IMR-90 (cell line): ENCODE data around the gene PLA2G4B. TPM values are rescaled to one million over a fixed set of nuclear protein-coding genes. Genes with fewer than 3 reads are reported as not detected.

Experiments
- ATAC-seq: fragments of 200-7000 bp; cut with Tn5 transposase; 2 replicates; pipeline ENCODE4 v1.9.1; 2020; ENCODE audit warnings: low read depth, mild to moderate bottlenecking, moderate library complexity
- BruUV-seq: library from RNA; stranded (reverse); fragments of 400-500 nt; replicated peaks from 2 replicates; lab custom pipeline; 2021; lab: Mats Ljungman, UMichigan
- CTCF ChIA-PET: fragments of 300-600 bp; formaldehyde crosslinking; extraction: SDS; loops from one replicate; lab custom pipeline; 2021; ENCODE audit warnings: antibody characterized with exemption; lab: Yijun Ruan, JAX
- POLR2A ChIA-PET: fragments of 300-600 bp; sonication (Branson Sonifier 250); formaldehyde crosslinking; loops from one replicate; lab custom pipeline; 2022; ENCODE audit warnings: antibody characterized with exemption; ENCODE audit not compliant: unreplicated experiment; lab: Charles Lee
- DNase-seq: peaks from one replicate; pipeline ENCODE4 v3.0.0; 2013
- H2AFZ ChIP-seq: replicated peaks from 2 replicates; pipeline ENCODE3; 2013; ENCODE audit warnings: low read length, mild to moderate bottlenecking; ENCODE audit not compliant: poor library complexity
- H2AK5ac ChIP-seq: 2 replicates; pipeline ENCODE4 v1.6.1; 2013; ENCODE audit warnings: low read depth, low read length, inconsistent platforms
- H2AK9ac ChIP-seq: replicated peaks from 2 replicates; pipeline ENCODE3; 2013; ENCODE audit warnings: mild to moderate bottlenecking, low read depth, low read length, moderate library complexity; ENCODE audit not compliant: poor library complexity
- H2BK120ac ChIP-seq: 2 replicates; pipeline ENCODE4 v1.6.1; 2013; ENCODE audit warnings: low read depth, low read length, inconsistent platforms
- H2BK15ac ChIP-seq: 3 replicates; pipeline ENCODE4 v1.6.1; 2013; ENCODE audit warnings: low read depth, low read length, inconsistent platforms
- H2BK20ac ChIP-seq: 2 replicates; pipeline ENCODE4 v1.6.1; 2013; ENCODE audit warnings: low read depth, mild to moderate bottlenecking, inconsistent platforms, low read length, moderate library complexity
- H2BK5ac ChIP-seq: 2 replicates; pipeline ENCODE4 v1.6.1; 2013; ENCODE audit warnings: mild to moderate bottlenecking, low read depth, low read length, inconsistent platforms; ENCODE audit not compliant: poor library complexity, severe bottlenecking
- H3K14ac ChIP-seq: replicated peaks from 2 replicates; pipeline ENCODE4 v1.6.1; 2013; ENCODE audit warnings: low read depth, low read length, inconsistent platforms
- H3K18ac ChIP-seq: 2 replicates; pipeline ENCODE4 v1.6.1; 2013; ENCODE audit warnings: low read depth, low read length, control low read depth
- H3K23ac ChIP-seq: 2 replicates; pipeline ENCODE4 v1.6.1; 2013; ENCODE audit warnings: low read depth, low read length, inconsistent platforms
- H3K27ac ChIP-seq: 2 replicates; pipeline ENCODE4 v1.5.1; 2013; ENCODE audit warnings: mild to moderate bottlenecking, control low read depth, low read length; ENCODE audit not compliant: insufficient read depth
- H3K27me3 ChIP-seq: 2 replicates; pipeline ENCODE4 v1.6.1; 2013; ENCODE audit warnings: low read length; ENCODE audit not compliant: control insufficient read depth, insufficient read depth
- H3K36me3 ChIP-seq: 2 replicates; pipeline ENCODE4 v1.6.1; 2013; ENCODE audit warnings: low read length, mixed read lengths; ENCODE audit not compliant: control insufficient read depth, insufficient read depth
- H3K4ac ChIP-seq: 2 replicates; pipeline ENCODE4 v1.6.1; 2013; ENCODE audit warnings: low read depth, low read length, inconsistent platforms
- H3K4me1 ChIP-seq: 2 replicates; pipeline ENCODE4 v1.6.1; 2013; ENCODE audit warnings: low read length, mixed read lengths; ENCODE audit not compliant: control insufficient read depth, insufficient read depth
- H3K4me2 ChIP-seq: 2 replicates; pipeline ENCODE4 v1.6.1; 2013; ENCODE audit warnings: low read depth, mild to moderate bottlenecking, control low read depth, low read length, moderate library complexity
- H3K4me3 ChIP-seq: 2 replicates; pipeline ENCODE4 v1.5.1; 2013; ENCODE audit warnings: low read depth, mild to moderate bottlenecking, control low read depth, low read length, moderate library complexity; ENCODE audit not compliant: insufficient read depth
- H3K56ac ChIP-seq: 2 replicates; pipeline ENCODE4 v1.6.1; 2013; ENCODE audit warnings: low read length, inconsistent platforms; ENCODE audit not compliant: insufficient read depth; ENCODE audit errors: extremely low read depth
- H3K79me1 ChIP-seq, 2 experiments: 2 replicates each; pipeline ENCODE4 v1.6.1; 2013; ENCODE audit warnings: low read length in 2 of 2, inconsistent platforms in 1 of 2, low read depth in 1 of 2
- H3K9ac ChIP-seq: 2 replicates; pipeline ENCODE4 v1.6.1; 2013; ENCODE audit warnings: low read depth, low read length, control low read depth
- H3K9me1 ChIP-seq: 2 replicates; pipeline ENCODE4 v1.6.1; 2013; ENCODE audit warnings: low read length, inconsistent platforms; ENCODE audit not compliant: insufficient read depth
- H3K9me3 ChIP-seq: 2 replicates; pipeline ENCODE4 v1.6.1; 2013; ENCODE audit warnings: low read length; ENCODE audit not compliant: control insufficient read depth, insufficient read depth
- H4K20me1 ChIP-seq: 2 replicates; pipeline ENCODE4 v1.6.1; 2013; ENCODE audit warnings: low read length, inconsistent platforms; ENCODE audit not compliant: insufficient read depth
- H4K5ac ChIP-seq: 2 replicates; pipeline ENCODE4 v1.6.1; 2013; ENCODE audit warnings: mild to moderate bottlenecking, low read depth, low read length, control low read depth
- H4K8ac ChIP-seq, 2 experiments: 2 replicates each; pipeline ENCODE4 v1.6.1; 2013; ENCODE audit warnings: low read depth in 2 of 2, low read length in 2 of 2, control low read depth in 1 of 2, inconsistent platforms in 1 of 2
- H4K91ac ChIP-seq: 2 replicates; pipeline ENCODE4 v1.6.1; 2013; ENCODE audit warnings: low read depth, low read length, inconsistent platforms; ENCODE audit not compliant: insufficient read depth
- BHLHE40 ChIP-seq: fragments of 150-350 bp; IDR thresholded peaks from 2 replicates; pipeline ENCODE4 v1.6.1; 2016; ENCODE audit warnings: mild to moderate bottlenecking, low read depth, low read length
- CHD1 ChIP-seq: IDR thresholded peaks from 2 replicates; pipeline ENCODE4 v1.6.1; 2012; ENCODE audit warnings: low read depth, low read length, improper control_type of control experiment
- FOS ChIP-seq: fragments of 150-350 bp; IDR thresholded peaks from 2 replicates; pipeline ENCODE4 v1.6.1; 2016; ENCODE audit warnings: low read depth, low read length
- MAFK ChIP-seq: IDR thresholded peaks from 2 replicates; pipeline ENCODE4 v1.6.1; 2012; ENCODE audit warnings: low read depth, low read length, improper control_type of control experiment
- MAZ ChIP-seq: IDR thresholded peaks from 2 replicates; pipeline ENCODE4 v1.6.1; 2012; ENCODE audit warnings: low read depth, mild to moderate bottlenecking, low read length, improper control_type of control experiment, moderate library complexity, borderline replicate concordance
- MXI1 ChIP-seq: IDR thresholded peaks from 2 replicates; pipeline ENCODE4 v1.6.1; 2012; ENCODE audit warnings: low read depth, mild to moderate bottlenecking, low read length, moderate library complexity, borderline replicate concordance
- NFE2L2 ChIP-seq: fragments of 150-350 bp; IDR thresholded peaks from 2 replicates; pipeline ENCODE4 v1.6.1; 2016; ENCODE audit warnings: low read depth, mild to moderate bottlenecking, low read length
- POLR2A ChIP-seq: IDR thresholded peaks from 2 replicates; pipeline ENCODE4 v1.6.1; 2012; ENCODE audit warnings: mild to moderate bottlenecking, low read depth, low read length
- RAD21 ChIP-seq: IDR thresholded peaks from 2 replicates; pipeline ENCODE4 v1.6.1; 2012; ENCODE audit warnings: low read length, improper control_type of control experiment
- RFX5 ChIP-seq: IDR thresholded peaks from 2 replicates; pipeline ENCODE4 v1.8.0; 2012; ENCODE audit warnings: low read depth, mild to moderate bottlenecking, low read length, moderate library complexity
- SMC3 ChIP-seq: fragments of 150-350 bp; IDR thresholded peaks from 2 replicates; pipeline ENCODE4 v1.6.1; 2016; ENCODE audit warnings: low read depth, mild to moderate bottlenecking, antibody characterized with exemption, low read length, moderate library complexity
- WGBS, 2 experiments: methylation state at CpG; one replicate each; pipeline versions ENCODE4 v1.1.5 to v1.1.7; 2013; ENCODE audit warnings: missing lambda C conversion rate in 2 of 2; ENCODE audit not compliant: insufficient read length in 1 of 2; ENCODE audit errors: extremely low coverage in 2 of 2; 5-methylcytosine and 5-hydroxymethylcytosine counted together
- dilution Hi-C: fragments of 300-500 bp; cut with HindIII; formaldehyde crosslinking; loops from one replicate; pipeline ENCODE4 v1.14.3; 2018; ENCODE audit warnings: low sequenced_read_pairs; ENCODE audit not compliant: unreplicated experiment
- in situ Hi-C: fragments of 300-500 bp; cut with MboI; formaldehyde crosslinking; loops from 3 replicates; pipeline ENCODE4 v1.14.3; 2019; ENCODE audit warnings: low sequenced_read_pairs, inconsistent platforms, mixed read lengths
- intact Hi-C: fragments of 100-400 bp; cut with micrococcal nuclease; formaldehyde crosslinking; loops from 2 replicates; pipeline ENCODE4 v1.10.0; 2022
- polyA plus RNA-seq, 3 experiments: library from polyadenylated mRNA; depleted of rRNA; stranded (reverse); fragments of >200 nt; gene quantifications; 2 replicates each; pipeline ENCODE4 v1.2.3, GENCODE V29; 2012; ENCODE audit warnings: low replicate concordance in 1 of 3
- total RNA-seq: library from RNA; depleted of rRNA; stranded (reverse); fragments of >200 nt; gene quantifications from 2 replicates; pipeline ENCODE4 v1.2.3, GENCODE V29; 2012
- TF ChIP-seq, protein P1 (sequence below): fragments of 150-350 bp; IDR thresholded peaks from 2 replicates; pipeline ENCODE4 v1.6.1; 2017; ENCODE audit warnings: mild to moderate bottlenecking, antibody characterized with exemption, low read length, low read depth
- TF ChIP-seq, protein P2 (sequence below): conservative IDR thresholded peaks from 2 replicates; pipeline ENCODE4 v1.5.1; 2012; ENCODE audit warnings: mild to moderate bottlenecking, low read depth, low read length, improper control_type of control experiment

Gene PLA2G4B
- total and polyA plus RNA-seq, 2 of the 4 experiments (the other 2 are of a cell fraction), result 0.18 to 3.1 TPM

DNA sequence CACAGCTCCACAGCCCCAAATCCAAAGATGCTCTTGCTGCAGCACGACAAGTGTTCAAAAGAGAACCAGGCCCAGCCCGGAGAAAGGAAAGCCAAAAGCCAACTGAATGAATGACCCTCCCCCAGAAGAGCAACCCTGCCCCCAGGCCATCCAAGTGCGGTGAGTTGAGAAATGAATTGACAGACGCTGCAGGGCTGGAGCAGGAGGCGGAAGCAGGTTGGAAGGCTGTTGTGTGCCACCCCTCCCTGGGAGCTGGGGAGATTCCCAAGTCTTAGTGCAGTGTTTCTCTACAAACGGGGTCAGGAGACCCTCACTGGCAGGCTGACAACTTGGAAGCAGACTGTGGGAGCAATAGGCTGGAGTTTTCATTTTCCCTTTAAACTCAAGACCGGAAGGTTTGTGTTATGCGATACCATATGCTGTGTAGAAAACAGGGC, 58.7 kb downstream of the PLA2G4B start:
- H4K8ac ChIP-seq, result no peak overlapping the region
- in situ Hi-C loops, result no loop called here
- BruUV-seq, result no TSS peak
- no peak overlapping the region for H3K4me2 ChIP-seq
- no peak overlapping the region for H2BK15ac ChIP-seq
- no peak overlapping the region for H2BK120ac ChIP-seq
- no peak for ATAC-seq
- no peak overlapping the region for H3K27ac ChIP-seq
- ChIA-PET CTCF (no interaction called here), POLR2A (no interaction called here)
- no peak for TF ChIP-seq CHD1
- TF ChIP-seq MAFK, result no peak
- no peak for TF ChIP-seq POLR2A
- TF ChIP-seq, protein P1, sequence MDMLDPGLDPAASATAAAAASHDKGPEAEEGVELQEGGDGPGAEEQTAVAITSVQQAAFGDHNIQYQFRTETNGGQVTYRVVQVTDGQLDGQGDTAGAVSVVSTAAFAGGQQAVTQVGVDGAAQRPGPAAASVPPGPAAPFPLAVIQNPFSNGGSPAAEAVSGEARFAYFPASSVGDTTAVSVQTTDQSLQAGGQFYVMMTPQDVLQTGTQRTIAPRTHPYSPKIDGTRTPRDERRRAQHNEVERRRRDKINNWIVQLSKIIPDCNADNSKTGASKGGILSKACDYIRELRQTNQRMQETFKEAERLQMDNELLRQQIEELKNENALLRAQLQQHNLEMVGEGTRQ, result no peak
- TF ChIP-seq RFX5, result no peak
- TF ChIP-seq BHLHE40, result no peak
- no peak for TF ChIP-seq FOS
- TF ChIP-seq NFE2L2, result no peak
- no peak for TF ChIP-seq RAD21
- TF ChIP-seq MAZ, result no peak
- no peak for TF ChIP-seq SMC3
- no peak for TF ChIP-seq MXI1
- TF ChIP-seq, protein P2, sequence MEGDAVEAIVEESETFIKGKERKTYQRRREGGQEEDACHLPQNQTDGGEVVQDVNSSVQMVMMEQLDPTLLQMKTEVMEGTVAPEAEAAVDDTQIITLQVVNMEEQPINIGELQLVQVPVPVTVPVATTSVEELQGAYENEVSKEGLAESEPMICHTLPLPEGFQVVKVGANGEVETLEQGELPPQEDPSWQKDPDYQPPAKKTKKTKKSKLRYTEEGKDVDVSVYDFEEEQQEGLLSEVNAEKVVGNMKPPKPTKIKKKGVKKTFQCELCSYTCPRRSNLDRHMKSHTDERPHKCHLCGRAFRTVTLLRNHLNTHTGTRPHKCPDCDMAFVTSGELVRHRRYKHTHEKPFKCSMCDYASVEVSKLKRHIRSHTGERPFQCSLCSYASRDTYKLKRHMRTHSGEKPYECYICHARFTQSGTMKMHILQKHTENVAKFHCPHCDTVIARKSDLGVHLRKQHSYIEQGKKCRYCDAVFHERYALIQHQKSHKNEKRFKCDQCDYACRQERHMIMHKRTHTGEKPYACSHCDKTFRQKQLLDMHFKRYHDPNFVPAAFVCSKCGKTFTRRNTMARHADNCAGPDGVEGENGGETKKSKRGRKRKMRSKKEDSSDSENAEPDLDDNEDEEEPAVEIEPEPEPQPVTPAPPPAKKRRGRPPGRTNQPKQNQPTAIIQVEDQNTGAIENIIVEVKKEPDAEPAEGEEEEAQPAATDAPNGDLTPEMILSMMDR, result no peak
- no peak overlapping the region for H2AK5ac ChIP-seq
- H3K23ac ChIP-seq, result no peak overlapping the region
- no peak overlapping the region for H2AFZ ChIP-seq
- dilution Hi-C loops, result no loop called here
- H4K20me1 ChIP-seq, result no peaks in the 10 kb centered on the region
- H3K27me3 ChIP-seq, result no peaks in the 10 kb centered on the region
- no peak overlapping the region for H2BK5ac ChIP-seq
- H3K79me1 ChIP-seq, result no peaks in the 10 kb centered on the region; a peak in 1 of 4 replicates
- intact Hi-C loops, result no loop called here
- H3K36me3 ChIP-seq, result peaks cover 10% of the 10 kb centered on the region
- H3K14ac ChIP-seq, result no peak overlapping the region
- H4K5ac ChIP-seq, result no peak overlapping the region
- H3K4me3 ChIP-seq, result no peak overlapping the region
- no peak for DNase-seq
- no peak overlapping the region for H3K18ac ChIP-seq
- peaks cover 6% of the 10 kb centered on the region; the same call in 1 of the 2 replicates for H3K4me1 ChIP-seq
- no peak overlapping the region for H2BK20ac ChIP-seq
- H4K91ac ChIP-seq, result no peak overlapping the region
- WGBS, 2 experiments, result 42% methylated on average over 3 of the region's 8 CpGs; no CpG with 5 or more reads in 1 of the 2 experiments
- peaks cover 6% of the 10 kb centered on the region; the same call in 1 of the 2 replicates for H3K9me1 ChIP-seq
- no peak overlapping the region for H3K9ac ChIP-seq
- no peak overlapping the region for H3K56ac ChIP-seq
- H3K9me3 ChIP-seq, result no peaks in the 10 kb centered on the region
- H3K4ac ChIP-seq, result no peak overlapping the region
- H2AK9ac ChIP-seq, result no peak overlapping the region
